SK-N-DZ (cell line): Measurements from ENCODE around the gene CXorf51A. TPM values are rescaled to one million over a fixed set of nuclear protein-coding genes. Genes with fewer than 3 reads are reported as not detected.
"Not testable (repeated sequence)": the region's sequence is repeated elsewhere in the genome, so short reads cannot be mapped to it uniquely, and the experiment has no call there.

Experiments
- DNase-seq: peaks from one replicate; pipeline ENCODE4 v3.0.0-alpha.2; 2015; ENCODE audit warnings: low spot score
- polyA plus RNA-seq, 2 experiments: library from polyadenylated mRNA; depleted of rRNA; stranded (reverse); fragments of >200 nt; gene quantifications; 2 replicates each; pipeline ENCODE4 v1.2.3, GENCODE V29; 2014

Gene CXorf51A
- polyA plus RNA-seq (2014; cell fraction: cytosol; rRNA removed): not detected in 2 replicates
- polyA plus RNA-seq (2014; cell fraction: nucleus; rRNA removed): not detected in 2 replicates

GRCh38 chrX:146814644-146815043 is at the start of gene CXorf51A:
Gene CXorf51A, minus strand, starts transcription at chrX:146814744. Its CDS starts 21 bp downstream, at chrX:146814723.
- DNase-seq: not testable (repeated sequence)

- peak; percentile 0 for DNase-seq
Observed at GRCh38 chrX:146863566-146863965, 49.0 kb upstream of the CXorf51A start.

DNA sequence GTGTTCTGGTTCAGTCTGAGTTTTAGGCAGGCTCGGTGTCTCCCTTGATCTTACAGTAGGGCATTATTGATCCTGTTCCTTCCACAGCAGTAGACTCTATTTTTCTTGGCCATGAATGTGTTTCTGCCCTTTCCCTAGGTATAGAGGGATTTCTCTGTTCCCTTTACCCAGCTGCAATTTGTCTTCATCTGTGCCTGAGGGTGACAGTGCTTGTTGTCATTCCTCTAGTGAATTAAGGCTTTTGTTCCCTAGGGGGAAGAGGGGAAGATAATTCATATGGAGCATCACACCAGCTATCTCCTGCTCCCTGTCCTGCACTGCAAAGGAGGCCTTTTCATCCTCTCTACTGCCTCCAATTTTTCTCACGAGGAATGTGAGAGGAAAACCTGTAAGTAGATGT is 39.7 kb upstream of the CXorf51A start:
- no peak for DNase-seq

- no peak for DNase-seq
Observed at GRCh38 chrX:146831994-146832393, 17.4 kb upstream of the CXorf51A start.

DNA sequence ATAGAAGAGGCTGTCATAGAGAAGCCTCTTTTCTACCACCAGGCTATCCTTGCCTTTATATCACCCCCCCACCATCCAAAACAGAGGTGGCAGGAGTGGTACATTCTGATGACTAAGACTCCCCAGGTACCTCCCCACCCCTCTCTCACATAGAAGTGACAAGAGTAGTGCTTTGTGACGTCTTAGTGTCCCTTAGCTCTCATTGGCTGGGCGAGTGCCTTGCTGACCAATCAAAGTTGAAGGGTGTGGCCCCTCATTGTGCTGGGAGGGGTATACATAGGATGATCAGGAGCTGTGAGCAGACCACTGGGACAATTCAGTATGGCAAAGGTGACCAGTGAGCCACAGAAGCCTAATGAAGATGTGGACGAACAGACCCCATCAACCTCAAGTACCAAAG is 5.1 kb downstream of the CXorf51A start, which contains the start of gene CXorf51B:
TSS of gene CXorf51B (plus strand) at position 301 of the 400 bp plus-strand sequence. CDS start at position 322, 21 bp downstream.
- DNase-seq: not testable (repeated sequence)
